HG03139 (cell line): ENCODE measurements around the gene RSRC1.
"Not testable (repeated sequence)": the region's sequence is repeated elsewhere in the genome, so short reads cannot be mapped to it uniquely, and the experiment has no call there.

Source experiments
- ATAC-seq: cut with Tn5 transposase; IDR thresholded peaks from one replicate; pipeline ENCODE4 v1.9.1; 2021; ENCODE audit not compliant: unreplicated experiment

The RSRC1 gene

DNA sequence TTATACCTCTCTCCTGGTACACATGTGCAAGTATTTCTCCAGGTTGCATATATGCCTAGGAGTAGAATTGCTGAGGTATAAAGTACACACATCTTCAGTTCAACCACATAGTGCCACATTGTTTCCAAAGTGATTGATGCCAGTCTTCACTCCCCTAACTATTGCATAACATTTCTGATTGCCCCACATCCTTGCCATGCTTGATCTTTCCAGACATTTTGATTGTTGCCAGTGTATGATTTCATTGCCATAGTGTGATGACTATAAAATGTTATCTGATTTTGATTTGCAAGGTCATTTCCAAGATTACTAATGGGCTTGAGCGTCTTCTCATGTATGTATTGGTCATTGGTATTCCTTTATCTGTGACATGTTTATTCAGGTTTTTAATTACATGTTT, 400.0 kb downstream of the RSRC1 start:
- ATAC-seq, result no peak

DNA sequence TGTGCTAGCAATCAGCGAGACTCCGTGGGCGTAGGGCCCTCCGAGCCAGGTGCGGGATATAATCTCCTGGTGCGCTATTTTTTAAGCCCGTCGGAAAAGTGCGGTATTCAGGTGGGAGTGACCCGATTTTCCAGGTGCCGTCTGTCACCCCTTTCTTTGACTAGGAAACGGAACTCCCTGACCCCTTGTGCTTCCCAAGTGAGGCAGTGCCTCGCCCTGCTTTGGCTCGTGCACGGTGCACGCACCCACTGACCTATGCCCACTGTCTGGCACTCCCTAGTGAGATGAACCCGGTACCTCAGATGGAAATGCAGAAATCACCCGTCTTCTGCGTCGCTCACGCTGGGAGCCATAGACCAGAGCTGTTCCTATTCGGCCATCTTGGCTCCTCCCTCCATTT, 406.8 kb downstream of the RSRC1 start:
- ATAC-seq, result not testable (repeated sequence)

DNA sequence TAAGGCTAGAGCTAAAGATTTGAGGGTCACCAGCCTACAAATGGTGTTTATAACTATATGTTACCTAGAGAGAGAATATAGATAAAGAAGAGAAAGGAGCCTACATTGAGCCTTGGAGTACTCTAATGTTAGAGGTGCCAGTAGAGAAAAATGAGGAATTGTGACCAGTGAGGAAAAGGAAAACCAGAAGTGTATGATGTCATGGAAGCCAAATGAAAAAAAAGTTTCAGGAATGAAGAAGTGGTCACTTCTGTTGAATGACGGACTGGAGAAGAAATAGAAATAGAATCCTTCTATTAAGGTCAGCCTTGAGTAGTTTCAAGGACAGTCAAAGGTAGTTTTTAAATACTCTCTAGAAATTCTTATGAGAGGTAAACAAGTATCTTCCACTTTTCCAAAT, 409.9 kb downstream of the RSRC1 start:
- no peak for ATAC-seq

DNA sequence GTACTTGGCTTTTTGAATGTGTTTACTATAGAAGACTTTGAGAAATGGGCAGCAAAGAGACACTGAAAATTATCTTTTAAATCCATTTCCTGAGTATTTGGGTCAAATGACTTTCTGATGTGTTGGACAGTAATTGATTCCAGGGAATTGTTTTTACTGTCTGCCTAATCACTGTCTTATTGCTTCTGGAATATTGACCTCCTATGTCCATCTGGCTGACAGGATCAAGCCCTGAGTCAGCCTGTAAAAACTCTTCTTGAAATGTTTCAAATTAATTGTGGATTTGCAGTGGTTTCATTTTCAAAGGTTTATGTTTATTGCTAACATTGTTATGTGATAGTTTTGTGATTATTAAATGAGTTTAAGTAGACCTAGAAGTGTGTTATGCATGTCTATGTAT, 410.5 kb downstream of the RSRC1 start:
- no peak for ATAC-seq

DNA sequence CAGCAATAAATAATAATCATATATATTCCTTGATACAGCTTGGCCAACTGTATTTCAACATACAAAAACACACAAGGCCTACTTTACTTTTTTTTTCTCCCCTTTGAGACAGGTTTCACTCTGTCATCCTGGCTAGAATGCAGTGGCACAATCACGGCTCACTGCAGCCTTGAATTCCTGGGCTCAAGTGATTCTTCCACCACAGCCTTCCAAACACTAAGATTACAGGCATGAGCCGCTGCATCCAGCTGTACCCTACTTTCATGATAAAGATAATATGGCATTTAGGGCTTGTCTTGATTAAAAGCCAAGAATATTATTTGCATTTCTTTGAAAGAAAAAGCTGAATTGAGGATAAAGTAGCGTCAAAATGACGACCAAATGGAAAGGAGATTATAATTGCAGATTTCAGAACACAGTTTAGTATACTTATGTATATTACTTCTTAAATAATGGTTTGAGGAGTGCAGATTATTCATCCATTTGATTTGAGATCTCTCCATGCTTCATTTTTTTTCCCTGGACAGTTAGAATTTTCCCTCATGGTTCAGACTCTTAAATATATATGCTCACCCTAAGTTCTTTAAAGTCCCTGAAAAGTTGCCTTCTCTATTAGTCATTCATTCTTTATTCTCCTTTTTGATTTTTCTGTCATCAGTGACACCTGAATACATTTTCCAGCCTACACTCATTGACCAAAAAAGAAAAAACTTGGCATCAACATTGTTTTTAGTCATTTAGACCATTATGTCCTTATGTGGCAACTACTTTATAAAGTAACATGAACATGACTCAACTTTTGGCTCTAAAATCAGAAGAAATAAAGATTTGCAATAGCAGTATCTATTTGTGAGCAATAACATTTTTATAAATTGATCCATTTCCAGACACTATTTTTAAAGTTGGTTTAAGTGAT, 412.6 kb downstream of the RSRC1 start:
- ATAC-seq, result no peak

DNA sequence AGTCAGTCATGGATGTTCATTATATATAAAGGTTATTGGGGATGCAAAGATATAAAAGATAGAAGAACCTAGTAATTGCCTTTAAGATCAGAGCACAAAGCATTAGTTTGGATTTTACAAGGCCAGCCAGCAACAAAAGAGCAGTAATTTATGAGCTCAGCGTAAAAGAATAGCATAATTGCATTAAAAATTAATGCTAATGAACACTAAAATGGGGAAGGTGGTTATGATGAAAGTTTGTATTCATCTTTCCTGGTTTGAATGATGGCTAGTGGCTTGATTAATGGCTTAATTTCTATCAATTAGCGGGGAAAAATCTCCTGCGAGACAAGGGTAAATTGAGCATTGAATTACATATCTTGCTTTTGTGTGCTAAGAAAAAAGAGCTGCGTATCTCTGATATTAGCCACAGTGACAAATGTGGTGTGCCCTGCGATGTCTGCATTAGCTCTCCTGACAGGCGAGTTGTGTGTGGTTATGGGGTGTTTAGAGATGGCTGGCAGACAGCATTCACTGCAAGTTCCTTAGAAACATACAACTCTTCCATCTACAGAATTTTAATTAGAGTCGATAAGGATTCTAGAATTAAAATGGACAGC, 418.3 kb downstream of the RSRC1 start:
- no peak for ATAC-seq

DNA sequence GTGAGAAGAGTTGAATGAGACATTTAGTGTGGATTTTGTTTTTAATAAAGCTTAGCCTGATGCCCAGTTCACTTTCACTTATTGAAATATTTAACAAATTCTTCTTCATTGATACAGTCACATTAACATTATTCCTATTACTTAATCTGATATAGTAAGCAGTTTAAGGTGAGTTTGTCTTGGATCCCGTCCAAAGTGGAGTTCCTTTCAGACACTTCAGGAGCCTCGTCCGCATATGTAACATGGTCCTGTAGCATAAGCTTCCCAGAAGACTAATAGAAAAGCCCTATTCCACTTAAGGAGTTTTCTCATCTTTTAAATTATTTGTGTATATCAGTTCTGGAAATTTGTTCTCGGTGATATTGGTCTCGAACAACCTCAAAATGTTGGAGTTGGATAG, 421.4 kb downstream of the RSRC1 start:
- no peak for ATAC-seq

DNA sequence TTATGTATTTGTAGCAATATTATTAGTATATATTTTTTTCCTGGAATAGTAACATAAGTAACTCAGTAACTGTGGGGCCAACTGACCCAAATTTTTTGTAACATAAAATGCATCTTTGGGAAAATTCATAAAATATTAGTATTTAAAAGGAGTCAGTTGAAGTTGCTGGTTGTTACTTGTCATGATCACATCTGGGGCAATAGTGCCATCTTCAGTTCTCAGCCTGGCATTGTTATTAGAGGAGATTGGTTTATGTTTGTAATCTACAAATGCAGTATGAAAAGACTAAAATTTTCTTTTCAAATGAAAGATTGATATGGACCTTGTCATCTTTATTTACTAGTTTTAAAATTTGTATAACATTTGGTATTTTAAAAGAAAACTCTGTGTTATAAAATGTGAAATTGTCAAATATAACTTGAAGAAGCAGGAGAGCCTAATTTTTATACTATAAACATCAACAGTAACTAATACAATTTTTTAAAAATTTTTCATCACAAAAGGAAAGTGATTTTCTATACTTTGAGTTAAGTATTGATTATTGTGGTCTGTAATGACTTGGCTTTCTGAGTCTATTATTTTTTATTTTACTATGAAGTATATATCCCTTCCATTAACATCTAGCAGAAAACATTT, 422.3 kb downstream of the RSRC1 start:
- ATAC-seq, result no peak

DNA sequence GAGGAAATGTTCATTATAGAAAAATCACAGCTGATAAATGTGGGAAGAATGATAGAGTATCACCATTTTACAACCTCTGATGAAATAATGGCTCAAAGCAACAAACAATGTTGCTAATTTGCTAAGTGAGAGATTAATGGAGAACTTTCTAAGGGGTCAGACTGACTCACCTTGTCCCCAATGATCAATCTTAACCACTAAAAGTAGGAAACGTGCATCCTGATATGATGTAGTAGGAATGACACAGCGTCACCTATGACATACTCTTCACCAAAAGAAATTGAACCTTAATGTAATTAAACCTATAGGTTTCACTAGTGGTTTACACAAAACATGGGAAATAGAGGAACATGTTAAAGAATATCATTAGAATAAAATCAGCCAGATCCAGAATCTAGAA, 426.0 kb downstream of the RSRC1 start:
- ATAC-seq, result no peak

DNA sequence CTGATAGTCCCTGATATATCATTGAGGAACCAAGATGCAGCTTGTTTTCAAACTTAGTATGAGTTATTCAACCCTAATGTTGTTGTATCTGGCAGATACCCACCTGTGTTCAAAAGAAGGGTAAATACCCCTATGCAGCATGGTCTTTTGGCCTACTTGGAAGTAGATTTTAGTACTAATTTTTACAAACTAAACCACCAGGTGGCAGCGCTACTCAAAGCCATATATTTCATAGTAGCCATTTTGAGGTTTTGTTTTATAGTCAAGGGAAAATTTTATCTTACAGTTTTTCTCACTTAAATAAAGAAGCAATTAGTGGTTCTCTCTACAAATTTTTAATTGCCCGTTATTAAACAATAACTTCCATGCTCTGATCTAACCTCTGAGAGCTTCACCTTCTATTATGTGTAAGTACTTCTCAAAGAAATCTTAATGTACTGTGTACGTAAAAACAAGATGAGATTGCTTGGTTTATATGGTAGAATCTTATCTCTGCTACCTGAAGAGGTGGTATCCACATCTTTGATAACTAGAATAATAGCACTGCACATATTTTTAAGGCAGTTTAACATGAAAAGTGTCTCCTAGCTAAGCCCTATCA, 429.6 kb downstream of the RSRC1 start:
- ATAC-seq, result no peak

DNA sequence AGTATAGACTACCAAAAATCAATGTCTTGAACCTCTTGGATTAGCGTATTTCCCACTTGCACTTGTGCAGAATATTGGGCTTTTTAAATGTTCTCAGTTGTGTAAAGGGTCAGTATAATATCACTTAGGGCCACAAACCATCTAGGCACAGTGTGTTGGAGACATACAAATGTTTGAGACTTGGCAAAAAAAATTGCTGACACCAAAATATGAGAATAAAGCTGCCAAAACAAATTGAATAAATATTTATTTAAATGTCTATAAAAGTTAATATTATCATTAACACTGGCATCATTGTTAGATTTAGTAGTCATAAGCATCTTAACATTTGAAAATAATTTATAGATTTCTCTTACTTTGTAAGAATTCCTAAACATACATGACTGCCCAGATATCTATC, 430.2 kb downstream of the RSRC1 start:
- ATAC-seq, result no peak

DNA sequence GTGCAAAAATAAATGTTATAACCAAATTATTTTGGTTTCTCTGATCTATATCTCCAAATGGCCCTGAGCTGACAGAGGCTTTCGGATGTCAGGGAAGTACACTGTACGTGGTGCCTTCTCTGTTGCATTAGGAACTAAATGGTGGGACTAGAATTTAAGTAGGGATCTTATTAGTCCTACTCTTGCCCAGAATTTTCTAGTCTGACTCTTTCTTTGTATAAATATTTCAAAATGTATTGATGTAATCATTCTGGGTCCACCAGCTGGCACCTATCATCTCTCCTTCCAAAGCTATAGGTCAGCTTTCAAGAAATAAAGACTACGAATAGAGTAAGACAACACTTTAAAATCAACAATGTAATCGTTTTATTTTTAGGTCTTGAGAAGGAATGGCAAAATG, 438.8 kb downstream of the RSRC1 start:
- ATAC-seq, result no peak

DNA sequence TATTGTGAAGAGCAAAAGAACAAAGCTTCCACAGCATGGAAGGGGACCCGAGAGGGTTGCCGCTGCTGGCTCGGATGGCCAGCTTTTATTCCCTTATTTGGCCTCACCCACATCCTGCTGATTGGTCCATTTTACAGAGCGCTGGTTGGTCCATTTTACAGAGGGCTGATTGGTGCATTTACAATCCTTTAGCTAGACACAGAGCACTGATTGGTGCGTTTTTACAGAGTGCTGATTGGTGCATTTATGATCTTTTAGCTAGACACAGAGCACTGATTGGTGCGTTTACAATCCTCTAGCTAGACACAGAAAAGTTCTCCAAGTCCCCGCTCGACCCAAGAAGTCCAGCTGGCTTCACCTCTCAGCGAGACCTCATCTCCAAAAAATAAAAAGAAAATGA, 440.0 kb downstream of the RSRC1 start:
- not testable (repeated sequence) for ATAC-seq

DNA sequence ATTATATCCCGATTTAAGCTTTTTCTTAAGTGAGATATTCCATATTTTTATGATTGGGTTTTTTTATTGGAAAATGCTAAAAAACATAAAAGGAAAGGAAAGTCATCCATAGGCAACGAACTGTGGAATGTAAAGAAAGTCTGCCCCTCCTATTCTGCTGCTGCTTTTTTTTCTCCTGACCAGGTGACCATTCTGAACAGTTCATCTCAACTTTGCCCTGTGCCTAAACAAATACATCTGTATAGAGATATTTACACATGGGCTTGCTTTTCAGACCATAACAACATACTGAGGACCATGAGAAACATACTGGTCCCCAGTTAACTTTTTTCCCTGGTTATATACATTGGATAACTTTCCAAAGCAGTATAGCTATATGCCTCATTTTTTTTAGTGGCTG, 442.2 kb downstream of the RSRC1 start:
- no peak for ATAC-seq

DNA sequence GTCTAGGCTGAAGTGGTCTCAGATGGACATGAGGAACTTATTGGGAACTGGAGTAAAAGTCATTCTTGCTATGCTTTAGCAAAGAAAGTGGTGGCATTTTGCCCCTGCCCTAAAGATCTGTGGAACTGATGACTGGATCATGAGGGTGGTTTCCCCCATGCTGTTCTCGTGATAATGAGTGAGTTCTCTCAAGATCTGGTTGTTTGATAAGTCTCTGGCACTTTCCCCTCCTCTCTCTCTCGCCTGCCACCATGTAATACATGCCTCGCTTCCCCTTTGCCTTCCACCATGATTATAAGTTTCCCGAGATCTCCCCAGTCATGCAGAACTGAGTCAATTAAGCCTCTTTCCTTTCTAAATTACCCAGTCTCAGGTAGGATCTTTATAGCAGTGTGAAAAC, 449.6 kb downstream of the RSRC1 start:
- no peak for ATAC-seq

DNA sequence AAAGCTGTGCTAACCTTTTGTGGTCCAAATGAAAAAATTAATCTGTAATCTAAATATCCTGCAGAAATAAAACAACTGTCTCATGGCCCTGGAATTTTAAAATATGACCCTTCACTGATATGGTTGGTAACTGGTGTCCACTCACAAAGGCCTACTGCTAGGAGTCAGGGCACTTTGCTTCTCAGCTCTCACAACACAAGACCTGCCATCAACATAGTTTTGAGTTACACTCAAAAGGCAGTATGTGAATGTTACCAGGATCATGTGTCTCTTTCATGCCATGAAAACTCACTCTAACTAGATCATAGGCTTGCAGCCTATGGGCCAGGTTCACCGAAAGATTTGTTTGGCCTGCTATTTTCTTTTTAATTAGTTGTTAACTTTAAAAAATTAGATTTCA, 451.1 kb downstream of the RSRC1 start:
- ATAC-seq, result no peak

DNA sequence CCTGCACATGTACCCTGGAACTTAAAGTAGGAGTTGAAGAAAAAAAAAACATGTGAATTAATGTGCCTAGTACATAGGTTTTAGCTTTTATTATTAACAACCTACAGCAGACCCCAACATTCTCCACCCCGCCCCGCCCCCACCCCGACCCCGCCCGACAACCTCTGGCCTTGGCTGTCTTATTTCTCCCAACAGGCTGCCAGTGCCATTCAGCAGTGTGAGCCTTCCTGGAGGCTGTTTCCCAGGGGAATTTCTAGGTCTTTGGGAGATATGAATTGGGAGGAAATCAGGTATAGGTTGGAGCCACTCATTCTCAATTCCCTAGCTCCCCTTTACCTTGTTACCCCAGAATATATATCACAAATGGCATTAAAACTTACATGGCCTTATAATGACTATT, 452.8 kb downstream of the RSRC1 start:
- ATAC-seq, result no peak

DNA sequence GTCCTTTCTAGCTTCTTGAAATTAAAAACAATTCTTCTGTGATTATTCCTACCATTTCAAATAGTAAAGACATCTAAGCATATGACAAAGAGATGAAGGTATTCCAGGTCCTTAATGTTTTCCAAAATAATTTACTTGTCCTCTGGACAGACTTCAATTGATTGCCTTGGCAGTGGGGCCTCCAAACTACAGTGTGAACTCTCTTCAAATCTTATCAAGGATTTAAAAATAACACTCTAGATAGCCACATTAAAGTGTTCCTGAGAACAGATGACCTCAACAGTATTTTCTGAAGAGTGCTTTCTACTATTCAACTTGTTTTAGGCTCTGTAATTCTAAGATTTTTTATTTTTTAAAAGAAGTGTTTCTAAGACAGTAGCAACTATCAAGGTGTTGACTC, 453.2 kb downstream of the RSRC1 start:
- no peak for ATAC-seq

DNA sequence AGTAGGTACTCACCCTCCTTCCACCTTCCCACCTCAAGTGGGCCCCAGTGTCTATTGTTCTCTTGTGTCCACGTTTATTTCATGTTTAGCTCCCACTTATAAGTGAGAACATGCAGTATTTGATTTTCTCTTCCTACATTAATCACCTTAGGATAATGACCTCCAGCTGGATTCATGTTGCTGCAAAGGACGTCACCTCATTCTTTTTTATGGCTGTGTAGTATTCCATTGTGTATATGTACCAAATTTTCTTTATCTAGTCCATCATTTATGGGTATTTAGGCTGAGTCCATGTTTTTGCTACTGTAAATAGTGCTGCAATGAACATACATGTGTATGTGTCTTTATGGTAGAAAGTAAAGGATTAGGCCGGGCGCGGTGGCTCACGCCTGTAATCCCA, 455.2 kb downstream of the RSRC1 start:
- no peak for ATAC-seq

DNA sequence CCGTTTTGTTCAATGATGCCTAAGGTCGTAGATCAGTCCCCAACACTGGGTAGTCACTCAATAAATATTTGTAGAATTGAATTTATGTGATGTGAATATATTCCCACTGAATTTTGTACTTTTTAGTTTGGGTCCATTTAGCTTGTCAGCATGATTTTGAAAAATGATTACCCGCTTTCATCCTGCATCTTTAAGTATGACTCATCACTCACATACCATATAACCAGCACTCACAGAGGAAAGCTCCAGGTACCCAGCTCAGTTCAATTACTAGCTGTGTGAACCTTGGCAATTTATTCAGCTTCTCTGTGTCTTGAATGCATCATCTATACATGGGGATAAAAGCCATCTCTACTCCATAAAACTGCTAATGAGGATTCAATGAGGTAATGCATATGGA, 458.9 kb downstream of the RSRC1 start:
- ATAC-seq, result no peak

DNA sequence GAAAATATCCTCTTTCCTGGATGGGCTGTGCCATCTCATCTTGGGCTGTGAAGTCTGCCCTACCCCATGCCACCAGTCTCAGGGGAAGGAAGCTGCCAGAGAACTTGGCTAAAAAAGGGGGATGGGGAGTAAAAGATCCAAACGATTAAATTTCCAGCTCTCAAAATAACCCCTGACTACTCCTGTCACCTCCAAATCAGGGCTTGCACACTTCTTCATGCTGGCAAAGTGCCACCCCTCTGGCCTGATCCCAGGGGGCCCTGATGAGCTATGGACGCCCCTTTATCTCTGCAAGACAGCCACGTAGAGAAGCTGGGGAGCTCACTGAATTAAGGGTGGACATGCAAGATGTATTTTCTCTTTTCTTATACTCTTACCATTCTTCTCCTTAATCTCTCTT, 459.9 kb downstream of the RSRC1 start:
- ATAC-seq, result no peak
